ENCODE measurements around the gene NUP98.

- TF ChIP-seq CTCF (conservative IDR thresholded peaks at IDR 0.05; ENCODE audit: low read depth, low read length) (no peak), EZH2 (IDR thresholded peaks at IDR 0.05; ENCODE audit: low read length, unreplicated experiment) (no peak)
Observed at GRCh38 chr11:3732671-3733436, 64.5 kb downstream of the NUP98 start.
